Osteocyte (in vitro differentiated cells): Measurements from ENCODE around the gene PPFIA1. TPM values are rescaled to one million over a fixed set of nuclear protein-coding genes. Genes with fewer than 3 reads are reported as not detected.
"Not testable (repeated sequence)": the region's sequence is repeated elsewhere in the genome, so short reads cannot be mapped to it uniquely, and the experiment has no call there.

Experiments used
- DNase-seq: peaks from one replicate; pipeline ENCODE4 v3.0.0; 2021; ENCODE audit warnings: mixed read lengths; ENCODE audit not compliant: unreplicated experiment; ENCODE audit errors: extremely low spot score
- H3K27ac Mint-ChIP-seq: one replicate; pipeline ENCODE4 v1.8.0; 2021; ENCODE audit warnings: mild to moderate bottlenecking, mixed read lengths; ENCODE audit not compliant: unreplicated experiment
- H3K27me3 Mint-ChIP-seq: one replicate; pipeline ENCODE4 v1.8.0; 2021; ENCODE audit warnings: mixed read lengths; ENCODE audit not compliant: unreplicated experiment
- H3K36me3 Mint-ChIP-seq: one replicate; pipeline ENCODE4 v1.8.0; 2021; ENCODE audit warnings: mixed read lengths; ENCODE audit not compliant: unreplicated experiment
- H3K4me1 Mint-ChIP-seq: one replicate; pipeline ENCODE4 v1.8.0; 2021; ENCODE audit warnings: mixed read lengths; ENCODE audit not compliant: unreplicated experiment
- H3K4me3 Mint-ChIP-seq: one replicate; pipeline ENCODE4 v1.8.0; 2021; ENCODE audit warnings: mild to moderate bottlenecking, moderate library complexity, mixed read lengths; ENCODE audit not compliant: unreplicated experiment
- H3K9me3 Mint-ChIP-seq: one replicate; pipeline ENCODE4 v1.8.0; 2021; ENCODE audit warnings: mixed read lengths; ENCODE audit not compliant: unreplicated experiment
- total RNA-seq: library from RNA; stranded (reverse); gene quantifications from 2 replicates; pipeline ENCODE4 v1.2.1, GENCODE V29; 2021
- TF ChIP-seq, protein P1 (sequence below): fragments of 200-600 bp; sonication (generic); IDR thresholded peaks from 2 replicates; pipeline ENCODE4 v1.5.0; 2021; ENCODE audit warnings: antibody characterized with exemption, mild to moderate bottlenecking, moderate library complexity

PPFIA1 gene
- total RNA-seq, 1 donor from 2014 or later: 70.4 TPM

DNA sequence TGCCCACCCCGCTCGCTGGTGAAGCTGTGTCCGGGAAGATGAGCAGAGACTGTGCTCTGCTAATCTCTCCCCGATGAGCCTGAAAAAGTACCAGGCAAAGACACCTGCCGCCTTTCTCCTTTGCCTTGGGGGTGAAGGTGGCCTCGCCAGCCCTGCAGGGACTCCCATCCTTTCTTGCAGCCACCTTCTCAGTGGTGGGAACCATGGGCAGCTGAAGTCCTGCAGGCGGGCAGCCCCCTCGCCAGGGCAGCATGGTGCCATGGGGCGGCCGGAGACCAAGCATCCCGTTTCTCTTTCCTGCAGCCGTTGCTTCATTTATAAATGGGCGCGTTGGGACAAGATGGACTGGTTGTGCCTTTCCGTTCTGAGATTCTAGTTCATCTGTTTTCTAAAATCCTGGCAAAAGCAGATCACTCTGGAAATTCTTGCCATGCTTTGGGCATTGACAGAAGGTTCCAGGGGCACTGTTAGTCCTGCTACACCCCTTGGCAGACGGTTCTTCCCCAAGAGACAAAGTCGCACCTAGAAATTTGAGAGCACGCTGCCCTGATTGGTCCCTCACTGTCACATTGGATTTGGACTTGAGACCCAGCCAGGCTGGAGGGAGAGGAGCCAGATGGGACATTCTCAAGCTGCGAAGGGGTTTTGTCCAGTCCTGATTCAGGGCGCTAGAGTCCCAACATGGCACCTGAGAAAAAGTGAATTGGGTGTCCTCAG lies 135.3 kb downstream of the PPFIA1 start:
- no peak for DNase-seq
- Mint-ChIP-seq H3K9me3 (no peaks in the 10 kb centered on the region), H3K27me3 (no peaks in the 10 kb centered on the region), H3K27ac (no peak overlapping the region), H3K36me3 (peaks cover 37% of the 10 kb centered on the region), H3K4me3 (no peak overlapping the region), H3K4me1 (peaks cover 6% of the 10 kb centered on the region)
- TF ChIP-seq, protein P1, sequence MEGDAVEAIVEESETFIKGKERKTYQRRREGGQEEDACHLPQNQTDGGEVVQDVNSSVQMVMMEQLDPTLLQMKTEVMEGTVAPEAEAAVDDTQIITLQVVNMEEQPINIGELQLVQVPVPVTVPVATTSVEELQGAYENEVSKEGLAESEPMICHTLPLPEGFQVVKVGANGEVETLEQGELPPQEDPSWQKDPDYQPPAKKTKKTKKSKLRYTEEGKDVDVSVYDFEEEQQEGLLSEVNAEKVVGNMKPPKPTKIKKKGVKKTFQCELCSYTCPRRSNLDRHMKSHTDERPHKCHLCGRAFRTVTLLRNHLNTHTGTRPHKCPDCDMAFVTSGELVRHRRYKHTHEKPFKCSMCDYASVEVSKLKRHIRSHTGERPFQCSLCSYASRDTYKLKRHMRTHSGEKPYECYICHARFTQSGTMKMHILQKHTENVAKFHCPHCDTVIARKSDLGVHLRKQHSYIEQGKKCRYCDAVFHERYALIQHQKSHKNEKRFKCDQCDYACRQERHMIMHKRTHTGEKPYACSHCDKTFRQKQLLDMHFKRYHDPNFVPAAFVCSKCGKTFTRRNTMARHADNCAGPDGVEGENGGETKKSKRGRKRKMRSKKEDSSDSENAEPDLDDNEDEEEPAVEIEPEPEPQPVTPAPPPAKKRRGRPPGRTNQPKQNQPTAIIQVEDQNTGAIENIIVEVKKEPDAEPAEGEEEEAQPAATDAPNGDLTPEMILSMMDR: no peak

DNA sequence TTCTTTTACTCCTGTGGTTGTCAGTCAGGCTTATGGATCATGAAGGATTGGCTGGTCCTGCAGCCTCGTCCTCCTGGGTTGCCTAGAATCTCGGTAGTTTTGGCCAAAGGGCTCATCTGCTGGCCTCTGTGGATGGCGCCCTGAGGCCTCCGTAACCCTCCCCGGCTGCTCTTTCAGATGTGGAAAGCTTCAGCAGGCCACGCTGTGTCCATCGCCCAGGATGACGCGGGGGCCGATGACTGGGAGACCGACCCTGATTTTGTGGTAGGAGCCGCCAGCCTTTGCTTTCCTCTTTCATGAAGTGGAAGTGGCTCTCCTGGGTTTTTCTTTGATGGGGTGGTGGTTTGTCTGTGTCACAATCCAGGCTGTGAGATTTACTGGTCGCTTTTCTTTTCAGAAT lies 136.6 kb downstream of the PPFIA1 start:
- H3K27ac Mint-ChIP-seq: no peak overlapping the region
- H3K27me3 Mint-ChIP-seq: no peaks in the 10 kb centered on the region

DNA sequence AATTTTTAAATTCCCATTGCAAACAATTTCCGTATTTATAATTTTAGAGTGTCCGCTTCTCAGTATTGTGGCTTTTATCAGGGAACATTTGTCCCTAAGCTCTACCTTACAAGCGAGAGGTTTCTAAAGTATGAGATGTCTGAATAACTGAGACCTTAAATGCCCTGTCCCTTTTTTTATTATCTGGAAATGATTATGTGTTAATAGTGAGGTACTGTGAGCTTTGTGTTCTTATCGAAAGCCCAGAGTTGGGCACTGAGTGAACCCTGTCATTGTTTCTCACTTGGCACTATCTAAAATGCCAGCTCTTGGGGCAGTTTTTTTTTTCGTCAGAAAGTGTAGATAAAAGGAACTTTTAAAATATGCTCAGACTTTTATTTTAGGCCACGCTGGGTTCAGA lies 137.3 kb downstream of the PPFIA1 start:
- Mint-ChIP-seq H3K4me1 (no peaks in the 10 kb centered on the region), H3K4me3 (no peak overlapping the region), H3K9me3 (no peaks in the 10 kb centered on the region), H3K27me3 (no peaks in the 10 kb centered on the region), H3K36me3 (peaks cover 44% of the 10 kb centered on the region), H3K27ac (no peak overlapping the region)
- TF ChIP-seq, protein P1: no peak
- DNase-seq: no peak

More for the DNA sequence above, 136.6 kb downstream of the PPFIA1 start:
- DNase-seq: no peak
- Mint-ChIP-seq H3K4me1 (peaks cover 4% of the 10 kb centered on the region), H3K9me3 (no peaks in the 10 kb centered on the region), H3K4me3 (no peak overlapping the region), H3K36me3 (peaks cover 39% of the 10 kb centered on the region)
- TF ChIP-seq, protein P1: no peak

DNA sequence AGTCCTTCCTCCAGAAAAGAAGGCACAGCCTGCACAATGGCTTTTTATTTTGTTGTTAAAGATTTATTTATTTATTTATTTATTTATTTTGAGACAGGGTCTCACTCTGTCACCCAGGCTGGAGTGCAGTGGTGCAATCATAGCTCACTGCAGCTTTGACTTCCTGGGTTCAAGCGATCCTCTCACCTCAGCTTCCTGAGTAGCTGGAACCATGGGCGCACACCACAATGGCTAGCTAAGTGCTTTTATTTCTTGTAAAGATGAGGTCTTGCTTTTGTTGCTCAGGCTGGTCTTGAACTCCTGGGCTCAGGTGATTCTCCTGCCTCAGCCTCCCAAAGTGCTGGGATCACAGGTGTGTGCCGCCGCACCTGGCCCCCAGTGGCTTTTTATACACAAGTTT lies 137.8 kb downstream of the PPFIA1 start:
- not testable (repeated sequence) for H3K27me3 Mint-ChIP-seq, H3K4me3 Mint-ChIP-seq, DNase-seq, H3K9me3 Mint-ChIP-seq, H3K27ac Mint-ChIP-seq, H3K4me1 Mint-ChIP-seq
- H3K36me3 Mint-ChIP-seq: peaks cover 46% of the 10 kb centered on the region

DNA sequence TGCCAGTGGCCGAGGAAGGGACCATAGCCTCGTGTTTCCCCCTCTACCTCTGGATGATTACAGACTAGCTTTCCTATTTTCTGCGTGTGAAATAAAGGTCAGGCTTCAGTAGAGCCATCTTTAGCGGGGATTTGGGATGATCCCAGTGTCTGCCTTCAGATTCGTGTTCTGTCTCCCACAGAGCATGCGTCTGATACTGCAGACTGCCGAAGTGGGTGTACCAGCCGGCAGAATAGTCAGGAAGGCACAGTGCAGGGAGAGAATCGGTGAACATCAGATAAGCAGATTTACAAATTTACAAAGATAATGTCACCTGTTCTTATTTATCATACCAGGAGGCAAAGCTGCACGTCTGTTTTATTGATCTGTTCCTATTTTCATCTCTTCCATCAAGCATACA lies 138.9 kb downstream of the PPFIA1 start:
- Mint-ChIP-seq H3K36me3 (peaks cover 48% of the 10 kb centered on the region), H3K9me3 (no peaks in the 10 kb centered on the region), H3K4me3 (no peak overlapping the region), H3K27ac (no peak overlapping the region), H3K27me3 (no peaks in the 10 kb centered on the region), H3K4me1 (no peaks in the 10 kb centered on the region)
- TF ChIP-seq, protein P1: no peak
- no peak for DNase-seq
